ENCODE results near the gene IL17RE.
A peak's percentile ranks its signal among the peaks of the same experiment; 100 is the strongest.
"Not testable (repeated sequence)": the region's sequence is repeated elsewhere in the genome, so short reads cannot be mapped to it uniquely, and the experiment has no call there.

The IL17RE gene

DNA sequence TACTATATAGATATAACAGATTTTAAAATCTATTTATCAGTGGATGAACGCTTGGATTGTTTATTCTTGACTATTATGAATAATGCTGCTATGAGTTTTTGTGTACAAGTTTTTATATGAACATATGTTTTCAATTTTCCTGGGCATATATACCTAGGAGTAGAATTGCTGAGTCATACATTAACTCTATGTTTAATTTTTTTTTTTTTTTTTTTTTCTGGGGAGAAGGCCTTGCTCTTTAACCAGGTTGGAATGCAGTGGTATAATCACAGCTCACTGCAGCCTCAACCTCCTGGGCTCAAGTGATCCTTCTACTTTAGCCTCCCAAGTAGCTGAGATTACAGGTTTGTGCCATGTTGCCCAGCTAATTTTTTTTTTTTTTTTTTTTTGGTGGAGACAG, 31.7 kb upstream of the IL17RE start:
- no peaks in the 10 kb centered on the region for H3K27me3 Mint-ChIP-seq
- no peaks in the 10 kb centered on the region for H3K4me1 Mint-ChIP-seq (ENCODE audit: low read depth)
- no peaks in the 10 kb centered on the region for H3K36me3 Mint-ChIP-seq (ENCODE audit: low read depth)
- no peak for DNase-seq
- no peak overlapping the region for H3K4me3 Mint-ChIP-seq
- H3K27ac Mint-ChIP-seq: no peak overlapping the region
- no peaks in the 10 kb centered on the region for H3K9me3 Mint-ChIP-seq

GRCh38 chr3:9872067-9872466, 30.6 kb upstream of the IL17RE start:
- H3K36me3 Mint-ChIP-seq (ENCODE audit: low read depth); H3K4me3 Mint-ChIP-seq; DNase-seq; H3K4me1 Mint-ChIP-seq (ENCODE audit: low read depth); H3K27ac Mint-ChIP-seq; H3K27me3 Mint-ChIP-seq; H3K9me3 Mint-ChIP-seq: not testable (repeated sequence)

DNA sequence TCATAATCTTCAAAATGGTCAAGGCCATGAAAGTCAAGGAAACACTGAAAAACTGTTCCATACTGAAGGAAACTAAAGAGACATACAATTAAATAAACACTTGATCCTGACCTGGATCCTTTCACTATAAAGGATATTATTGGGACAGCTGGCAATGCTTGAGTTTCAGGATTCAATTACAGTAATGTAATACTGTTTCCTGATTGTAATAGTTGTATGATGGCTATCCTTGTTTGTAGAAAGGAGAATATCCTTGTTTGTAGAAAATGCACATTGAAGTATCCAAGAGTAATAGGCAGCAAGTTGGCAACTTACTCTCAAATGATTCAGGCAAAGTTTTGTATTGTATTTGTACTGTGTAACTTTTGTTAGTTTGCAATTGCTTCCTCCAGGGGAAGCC, 27.2 kb upstream of the IL17RE start:
- Mint-ChIP-seq H3K36me3 (ENCODE audit: low read depth) (no peaks in the 10 kb centered on the region), H3K4me1 (ENCODE audit: low read depth) (no peaks in the 10 kb centered on the region), H3K9me3 (no peaks in the 10 kb centered on the region), H3K27me3 (no peaks in the 10 kb centered on the region), H3K4me3 (no peak overlapping the region), H3K27ac (no peak overlapping the region)
- no peak for DNase-seq

- not testable (repeated sequence) for H3K9me3 Mint-ChIP-seq; H3K4me3 Mint-ChIP-seq; H3K36me3 Mint-ChIP-seq (ENCODE audit: low read depth); H3K27me3 Mint-ChIP-seq; DNase-seq; H3K4me1 Mint-ChIP-seq (ENCODE audit: low read depth); H3K27ac Mint-ChIP-seq
Measured at GRCh38 chr3:9876255-9876654, 26.4 kb upstream of the IL17RE start.

GRCh38 chr3:9876991-9877390, 25.7 kb upstream of the IL17RE start:
- no peak overlapping the region for H3K4me3 Mint-ChIP-seq
- H3K4me1 Mint-ChIP-seq (ENCODE audit: low read depth): no peaks in the 10 kb centered on the region
- DNase-seq: no peak
- no peak overlapping the region for H3K27ac Mint-ChIP-seq
- no peaks in the 10 kb centered on the region for H3K9me3 Mint-ChIP-seq
- H3K27me3 Mint-ChIP-seq: no peaks in the 10 kb centered on the region
- no peaks in the 10 kb centered on the region for H3K36me3 Mint-ChIP-seq (ENCODE audit: low read depth)

- no peak overlapping the region for H3K27ac Mint-ChIP-seq
- no peak overlapping the region for H3K4me3 Mint-ChIP-seq
- no peaks in the 10 kb centered on the region for H3K9me3 Mint-ChIP-seq
- no peak for DNase-seq
- H3K4me1 Mint-ChIP-seq (ENCODE audit: low read depth): no peaks in the 10 kb centered on the region
- no peaks in the 10 kb centered on the region for H3K27me3 Mint-ChIP-seq
- H3K36me3 Mint-ChIP-seq (ENCODE audit: low read depth): no peaks in the 10 kb centered on the region
Measured at GRCh38 chr3:9878700-9879099, 23.9 kb upstream of the IL17RE start.

GRCh38 chr3:9879830-9880549, 22.7 kb upstream of the IL17RE start, which contains the start of gene CIDEC:
Gene CIDEC, minus strand, starts transcription at chr3:9880253. Its CDS starts 1,767 bp downstream, at chr3:9878486.
- Mint-ChIP-seq H3K36me3 (ENCODE audit: low read depth) (no peaks in the 10 kb centered on the region), H3K27ac (no peak within 1 kb of the TSS), H3K27me3 (no peaks in the 10 kb centered on the region), H3K9me3 (no peaks in the 10 kb centered on the region), H3K4me1 (ENCODE audit: low read depth) (no peaks in the 10 kb centered on the region), H3K4me3 (no peak within 1 kb of the TSS)
- no peak for DNase-seq

- H3K27ac Mint-ChIP-seq: no peak overlapping the region
- H3K4me3 Mint-ChIP-seq: no peak overlapping the region
- H3K9me3 Mint-ChIP-seq: no peaks in the 10 kb centered on the region
- H3K4me1 Mint-ChIP-seq (ENCODE audit: low read depth): no peaks in the 10 kb centered on the region
- no peaks in the 10 kb centered on the region for H3K36me3 Mint-ChIP-seq (ENCODE audit: low read depth)
- DNase-seq: no peak
- no peaks in the 10 kb centered on the region for H3K27me3 Mint-ChIP-seq
Measured at GRCh38 chr3:9881441-9881840, 21.2 kb upstream of the IL17RE start.

DNA sequence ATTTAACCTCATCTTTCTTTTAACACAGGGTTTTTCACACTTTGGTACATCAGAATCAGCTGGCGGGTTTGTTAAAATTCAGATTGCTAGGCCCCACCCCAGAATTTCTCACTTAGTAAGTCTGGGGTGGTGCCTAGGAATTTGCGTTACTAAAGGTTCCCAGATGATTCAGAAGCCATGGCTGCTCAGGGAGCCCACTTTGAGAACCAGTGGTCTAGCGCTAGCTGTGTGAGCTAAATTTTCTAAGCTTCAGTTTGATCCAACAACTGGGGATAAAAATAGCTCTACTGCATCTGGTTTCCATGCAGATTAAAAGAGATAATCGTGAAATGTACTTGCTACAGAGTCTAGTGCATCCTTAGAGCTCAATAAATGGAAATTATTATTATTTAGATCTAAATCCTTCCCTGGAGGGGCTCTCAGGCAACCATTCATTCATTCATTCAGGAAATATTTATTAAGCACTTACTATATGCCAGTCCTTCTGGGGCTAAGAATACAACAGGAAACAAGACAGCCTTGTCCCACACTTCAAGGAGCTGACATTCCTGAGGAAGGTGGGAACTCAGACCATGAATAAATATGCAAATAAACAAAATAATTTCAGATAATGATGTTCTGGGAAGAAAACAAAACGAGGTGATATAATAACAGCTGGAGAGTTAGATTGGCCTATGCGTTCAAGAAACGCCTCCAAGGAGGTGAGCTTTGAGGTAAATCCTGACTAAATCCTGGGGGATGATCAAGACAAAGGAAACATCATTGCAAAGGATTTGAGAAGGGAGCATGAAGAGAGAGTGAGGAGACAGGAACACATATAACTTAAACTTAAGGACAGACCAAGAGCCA, 18.7 kb upstream of the IL17RE start:
- Mint-ChIP-seq H3K4me1 (ENCODE audit: low read depth) (no peaks in the 10 kb centered on the region), H3K9me3 (no peaks in the 10 kb centered on the region), H3K27ac (no peak overlapping the region), H3K36me3 (ENCODE audit: low read depth) (no peaks in the 10 kb centered on the region), H3K4me3 (no peak overlapping the region), H3K27me3 (no peaks in the 10 kb centered on the region)
- no peak for DNase-seq

DNA sequence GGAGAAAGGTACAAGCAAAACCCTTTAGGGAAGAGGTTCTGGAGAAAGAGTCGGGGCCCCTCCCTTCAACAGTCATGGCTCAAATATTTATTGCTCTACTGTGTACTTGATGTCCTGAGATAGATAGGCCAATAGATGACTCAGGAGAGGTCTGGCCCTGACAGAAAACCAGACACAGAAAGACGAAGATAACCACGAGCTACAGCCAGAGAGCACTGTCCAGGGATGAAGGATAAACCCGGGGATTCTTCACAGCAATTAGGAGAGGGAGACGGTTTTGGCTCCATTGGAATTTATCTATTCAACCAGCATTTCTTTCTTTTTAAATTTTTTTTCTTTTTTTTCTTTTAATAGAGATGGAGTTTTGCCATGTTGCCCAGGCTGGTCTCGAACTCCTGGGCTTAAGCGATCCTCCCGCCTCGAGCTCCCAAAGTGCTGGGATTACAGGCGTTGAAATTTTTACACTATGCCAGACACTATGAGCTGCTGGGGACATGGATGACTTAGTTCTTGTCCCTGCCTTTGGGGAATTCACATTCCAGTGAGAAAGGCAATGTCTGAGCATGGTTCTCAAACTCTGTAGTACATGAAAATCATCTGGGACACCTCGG, 18.0 kb upstream of the IL17RE start:
- H3K27me3 Mint-ChIP-seq: no peaks in the 10 kb centered on the region
- no peak overlapping the region for H3K27ac Mint-ChIP-seq
- H3K4me3 Mint-ChIP-seq: no peak overlapping the region
- no peak for DNase-seq
- H3K9me3 Mint-ChIP-seq: no peaks in the 10 kb centered on the region
- peaks cover 3% of the 10 kb centered on the region for H3K4me1 Mint-ChIP-seq (ENCODE audit: low read depth)
- no peaks in the 10 kb centered on the region for H3K36me3 Mint-ChIP-seq (ENCODE audit: low read depth)

- DNase-seq: no peak
- Mint-ChIP-seq H3K36me3 (ENCODE audit: low read depth) (peaks cover 8% of the 10 kb centered on the region), H3K9me3 (no peaks in the 10 kb centered on the region), H3K4me1 (ENCODE audit: low read depth) (peaks cover 10% of the 10 kb centered on the region), H3K27ac (no peak overlapping the region), H3K27me3 (no peaks in the 10 kb centered on the region), H3K4me3 (no peak overlapping the region)
Measured at GRCh38 chr3:9886328-9886727, 16.3 kb upstream of the IL17RE start.

GRCh38 chr3:9887480-9887879, 15.2 kb upstream of the IL17RE start:
- no peaks in the 10 kb centered on the region for H3K27me3 Mint-ChIP-seq
- peaks cover 17% of the 10 kb centered on the region for H3K4me1 Mint-ChIP-seq (ENCODE audit: low read depth)
- peaks cover 16% of the 10 kb centered on the region for H3K36me3 Mint-ChIP-seq (ENCODE audit: low read depth)
- no peak overlapping the region for H3K4me3 Mint-ChIP-seq
- H3K9me3 Mint-ChIP-seq: no peaks in the 10 kb centered on the region
- no peak for DNase-seq
- H3K27ac Mint-ChIP-seq: no peak overlapping the region

GRCh38 chr3:9888540-9888939, 14.1 kb upstream of the IL17RE start:
- no peaks in the 10 kb centered on the region for H3K27me3 Mint-ChIP-seq
- H3K4me1 Mint-ChIP-seq (ENCODE audit: low read depth): peaks cover 27% of the 10 kb centered on the region
- H3K4me3 Mint-ChIP-seq: no peak overlapping the region
- H3K9me3 Mint-ChIP-seq: no peaks in the 10 kb centered on the region
- H3K27ac Mint-ChIP-seq: no peak overlapping the region
- peaks cover 26% of the 10 kb centered on the region for H3K36me3 Mint-ChIP-seq (ENCODE audit: low read depth)
- DNase-seq: no peak

DNA sequence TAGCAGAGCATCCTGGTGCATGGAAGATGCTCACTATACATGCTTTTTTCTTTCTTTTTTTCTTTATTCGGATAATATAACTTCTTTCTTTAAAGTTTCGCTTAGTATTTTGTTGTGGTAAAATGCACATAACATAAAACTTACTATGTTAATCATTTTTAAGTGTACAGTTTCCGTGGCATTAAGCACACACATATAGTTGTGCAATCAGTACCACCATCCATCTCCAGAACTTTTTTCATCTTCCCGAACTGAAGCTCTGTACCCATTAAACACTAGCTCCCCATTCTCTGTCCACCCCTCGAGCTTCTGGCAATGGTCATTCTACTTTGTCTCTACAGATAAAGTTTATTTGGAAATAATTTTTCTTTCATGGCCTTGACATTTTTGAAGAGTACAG, 13.2 kb upstream of the IL17RE start:
- Mint-ChIP-seq H3K27ac (peak overlapping the region; percentile 99), H3K9me3 (no peaks in the 10 kb centered on the region), H3K4me1 (ENCODE audit: low read depth) (peaks cover 36% of the 10 kb centered on the region), H3K4me3 (no peak overlapping the region), H3K27me3 (no peaks in the 10 kb centered on the region), H3K36me3 (ENCODE audit: low read depth) (peaks cover 35% of the 10 kb centered on the region)
- DNase-seq: no peak
